AG08395 (cell line): ENCODE results near the gene LRRC39.

Experiments used
- DNase-seq: peaks from one replicate; pipeline ENCODE4 v3.0.0; 2012; ENCODE audit warnings: mixed read lengths, low spot score

The LRRC39 gene

DNA sequence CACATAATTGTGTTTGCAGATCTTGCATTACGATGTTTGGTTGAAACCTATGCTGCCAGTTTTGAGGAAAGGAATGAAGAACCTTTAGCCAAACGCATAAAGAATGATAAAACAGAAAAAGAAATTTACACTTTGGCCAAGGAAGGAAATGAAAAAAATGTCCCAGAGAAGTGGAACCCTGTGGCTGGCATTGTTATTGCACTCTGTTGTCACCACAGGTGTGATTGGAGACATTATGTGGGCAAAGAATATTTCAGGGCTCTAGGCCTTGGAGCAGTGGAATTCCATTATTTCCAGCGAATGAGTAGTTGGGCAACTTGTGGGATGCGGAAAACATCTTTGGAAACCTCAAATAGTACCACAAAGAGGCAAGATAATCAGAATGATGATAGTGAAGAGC, 30.2 kb downstream of the LRRC39 start:
- no peak for DNase-seq

DNA sequence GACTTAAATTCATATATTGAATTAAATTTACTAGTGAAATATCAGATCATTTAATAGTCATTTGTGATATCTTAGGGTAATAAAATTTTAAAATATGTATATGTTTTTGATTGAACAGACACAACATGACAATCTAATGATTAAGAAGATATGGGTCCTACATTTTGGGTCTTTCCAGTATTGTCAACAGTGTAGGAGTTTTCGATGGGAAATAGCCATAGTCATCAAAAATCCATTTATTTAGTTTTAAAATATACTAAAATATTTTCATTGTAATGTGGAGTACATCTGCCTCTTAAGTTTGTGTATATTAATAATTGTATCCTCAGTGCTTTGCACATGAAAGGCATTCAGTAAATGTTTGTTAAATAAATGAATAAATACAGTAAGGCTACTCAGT, 31.1 kb downstream of the LRRC39 start:
- DNase-seq, result no peak

DNA sequence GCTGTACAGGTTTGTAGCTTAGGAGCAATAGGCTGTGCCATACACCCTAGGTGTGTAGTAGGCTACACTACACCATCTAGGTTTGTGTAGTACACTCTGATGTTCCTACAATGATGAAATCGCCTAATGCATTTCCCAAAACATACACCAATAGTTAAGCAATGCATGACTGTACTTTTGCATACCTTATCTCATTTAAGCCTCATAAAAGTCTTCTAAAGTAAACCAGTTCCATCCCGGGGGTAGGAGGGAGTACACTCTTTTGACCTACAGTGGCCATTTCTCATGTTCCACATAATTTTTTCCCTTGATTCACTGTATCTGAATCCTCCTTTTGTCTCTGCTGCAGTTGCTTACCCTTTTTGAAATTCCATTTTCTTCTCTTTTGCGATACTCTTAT, 32.9 kb downstream of the LRRC39 start:
- DNase-seq, result no peak

DNA sequence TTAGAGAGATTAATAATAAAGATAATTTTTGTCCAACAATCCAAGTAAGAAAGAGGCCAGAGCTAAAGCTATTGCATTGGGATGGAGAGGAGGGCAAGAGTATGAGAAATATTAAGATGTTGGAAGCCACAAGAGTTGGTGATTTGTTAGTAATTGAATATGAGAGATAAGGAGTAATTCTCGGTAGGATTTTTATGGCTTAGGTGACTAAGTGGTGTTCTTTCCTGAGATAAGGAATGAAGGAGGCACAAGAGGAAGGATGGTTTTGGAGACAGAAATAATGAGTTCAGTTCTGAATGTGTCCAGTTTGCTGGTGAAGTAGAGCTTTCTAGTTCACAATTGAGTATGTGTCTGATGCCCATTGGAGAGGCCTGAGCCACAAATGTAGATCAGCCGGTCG, 35.7 kb downstream of the LRRC39 start:
- DNase-seq, result no peak

DNA sequence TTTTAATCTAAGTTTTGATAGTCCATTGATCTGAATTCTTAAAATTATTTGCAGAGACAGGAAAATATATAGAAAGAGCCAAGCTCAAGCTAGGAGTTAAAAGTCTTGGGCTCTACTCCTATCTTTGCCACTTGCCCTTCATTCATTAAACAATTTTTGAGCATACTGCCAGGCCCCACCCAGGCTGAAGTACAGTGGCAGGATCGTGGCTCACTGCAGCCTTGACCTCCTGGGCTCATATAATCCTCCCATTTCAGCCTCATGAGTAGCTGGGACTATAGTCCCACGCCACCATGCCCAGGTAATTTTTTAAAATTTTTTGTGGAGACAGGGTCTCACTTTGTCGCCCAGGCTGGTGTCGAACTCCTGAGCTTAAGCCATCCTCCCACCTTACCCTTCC, 36.9 kb downstream of the LRRC39 start:
- DNase-seq, result no peak

DNA sequence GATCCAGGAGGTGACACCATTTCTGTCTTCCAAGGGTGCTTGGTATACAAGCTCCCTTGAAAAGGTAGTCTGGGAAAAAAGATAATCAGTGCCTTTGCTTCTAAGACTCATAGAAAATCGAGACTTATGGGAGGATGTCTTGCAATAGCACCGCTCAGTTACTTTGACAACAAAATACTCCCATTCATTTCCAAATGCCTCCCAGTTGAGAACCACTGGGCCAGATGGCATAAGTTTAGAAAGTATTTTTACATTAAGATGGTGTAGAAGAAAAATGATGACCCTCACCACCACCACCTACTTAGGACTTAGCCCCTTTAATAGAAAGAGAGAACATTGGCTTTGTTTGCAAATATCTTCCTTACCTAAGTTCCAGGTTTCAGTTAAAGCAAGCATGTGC, 40.5 kb downstream of the LRRC39 start:
- DNase-seq, result no peak

DNA sequence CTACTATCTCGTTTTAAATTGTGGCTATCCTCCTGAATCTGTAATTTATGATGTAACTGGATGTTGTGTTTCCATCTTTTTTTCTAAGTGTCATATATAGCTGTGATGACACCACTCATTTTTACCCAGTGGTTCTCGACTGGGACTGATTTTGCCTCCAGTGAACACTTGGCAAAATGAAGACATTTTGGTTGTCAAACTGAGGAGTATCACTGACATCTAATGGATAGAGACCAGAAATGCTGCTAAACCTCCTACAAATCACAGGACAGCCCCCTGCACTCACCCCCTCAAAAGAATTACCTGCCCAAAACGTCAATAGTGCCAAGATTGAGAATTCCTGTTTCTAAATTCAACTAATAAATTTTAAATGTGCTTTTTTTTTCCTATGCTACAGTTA, 43.2 kb downstream of the LRRC39 start:
- no peak for DNase-seq

DNA sequence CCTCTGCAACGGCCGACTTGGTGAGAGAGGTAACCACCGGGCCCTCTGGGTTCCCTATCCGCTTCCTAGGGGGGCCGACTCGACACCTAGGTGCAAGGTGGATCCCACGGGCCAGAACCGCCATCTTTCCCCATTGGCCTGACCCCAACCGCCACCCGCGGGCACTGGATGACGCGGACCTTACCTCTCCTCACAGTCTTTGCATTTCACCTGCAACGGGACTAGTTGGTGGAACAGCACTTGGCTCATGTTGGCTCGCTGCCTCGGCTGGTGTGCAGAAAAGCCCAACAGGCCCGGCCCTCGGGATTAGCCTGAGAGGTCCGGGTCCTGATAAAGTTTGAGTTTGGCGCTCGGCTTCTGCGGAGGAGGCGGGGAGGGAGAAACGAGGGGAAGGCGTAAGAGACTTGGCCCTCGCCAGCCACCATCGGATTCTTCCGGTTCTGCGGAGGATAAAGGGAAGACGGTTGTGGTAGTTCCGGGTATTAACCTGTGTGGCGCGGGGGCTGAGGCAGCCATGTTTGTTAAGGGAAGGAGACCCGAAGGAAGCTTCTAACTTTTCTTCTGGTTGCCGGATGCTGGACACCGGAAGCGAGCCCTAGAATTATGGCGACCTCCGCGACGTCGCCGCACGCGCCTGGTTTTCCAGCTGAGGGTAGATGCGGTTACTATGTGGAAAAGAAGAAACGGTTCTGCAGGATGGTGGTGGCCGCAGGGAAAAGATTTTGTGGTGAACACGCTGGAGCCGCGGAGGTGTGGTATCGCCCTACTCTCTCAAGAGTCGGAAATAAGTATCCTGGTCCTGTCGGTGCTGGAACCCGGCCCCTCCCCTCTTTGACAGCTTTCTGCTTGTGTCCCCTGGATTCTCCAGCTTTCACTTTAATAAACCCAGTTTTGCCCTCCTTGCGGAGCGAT, 45.2 kb downstream of the LRRC39 start, which contains the start of the genes SASS6 and TRMT13:
SASS6 (minus strand) TSS at position 365 of the 912 bp plus-strand sequence; CDS start at position 249, 116 bp downstream.
TRMT13 (plus strand) TSS at position 598 of the 912 bp plus-strand sequence; CDS start at position 604, 6 bp downstream.
- DNase-seq, result peak; percentile 97

DNA sequence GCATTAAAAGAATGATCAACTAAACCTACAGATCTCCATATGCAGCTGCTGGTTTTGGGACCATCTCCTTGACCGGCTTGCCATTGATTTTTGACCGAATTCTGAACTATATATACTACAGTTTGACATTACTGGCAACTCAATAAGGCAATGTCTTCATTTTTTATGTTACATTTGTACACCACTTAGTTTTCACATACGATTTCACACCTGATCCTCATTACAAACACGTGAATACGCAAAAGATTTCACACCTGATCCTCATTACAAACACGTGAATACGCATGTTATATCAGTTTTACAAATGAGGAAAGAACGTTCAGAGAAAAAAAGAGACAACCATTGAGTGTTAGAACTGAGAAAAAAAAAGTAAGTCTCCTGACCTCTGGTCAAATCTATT, 46.4 kb downstream of the LRRC39 start:
- DNase-seq, result no peak

DNA sequence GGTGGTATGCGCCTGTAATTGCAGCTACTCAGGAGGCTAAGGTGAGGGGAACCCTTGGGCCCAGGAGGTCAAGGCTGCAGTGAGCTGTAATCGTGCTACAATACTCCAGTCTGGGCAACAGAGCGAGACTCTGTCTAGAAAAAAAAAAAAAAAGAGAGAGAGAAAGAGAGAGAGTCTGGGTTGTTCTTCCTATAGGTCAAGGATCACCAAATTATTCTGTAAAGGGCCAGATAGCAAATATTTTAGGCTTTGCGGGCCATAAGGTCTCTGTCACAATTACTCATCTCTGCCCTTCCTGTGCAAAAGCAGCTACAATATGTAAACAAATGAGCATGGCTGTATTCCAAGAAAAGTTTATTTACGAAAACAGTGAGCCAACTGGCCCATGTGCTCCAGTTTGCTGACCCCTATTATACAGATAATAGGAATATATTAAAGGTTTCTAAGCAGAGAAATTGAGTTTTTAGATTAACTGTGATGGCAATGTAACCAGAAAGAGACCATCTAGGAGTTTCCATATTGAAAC, 47.4 kb downstream of the LRRC39 start:
- DNase-seq, result no peak

DNA sequence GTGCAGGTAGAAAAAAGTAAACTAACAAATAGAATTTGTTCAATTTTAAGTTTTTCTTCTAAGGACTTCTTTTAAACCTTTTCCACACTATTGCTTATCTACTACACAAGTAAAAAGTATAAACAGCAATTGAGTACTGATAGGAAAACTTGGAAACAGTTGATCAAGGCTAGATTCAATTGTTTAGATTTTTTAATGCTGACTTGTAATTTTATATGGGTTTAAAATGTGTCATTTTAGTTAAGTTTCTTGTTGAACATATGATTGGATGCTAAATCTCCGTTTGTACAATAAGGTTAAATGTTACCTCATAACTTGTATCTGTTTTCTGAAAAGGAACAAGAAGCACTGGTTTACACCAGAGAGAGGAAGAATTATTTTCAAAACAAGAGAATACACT, 50.8 kb downstream of the LRRC39 start:
- no peak for DNase-seq

DNA sequence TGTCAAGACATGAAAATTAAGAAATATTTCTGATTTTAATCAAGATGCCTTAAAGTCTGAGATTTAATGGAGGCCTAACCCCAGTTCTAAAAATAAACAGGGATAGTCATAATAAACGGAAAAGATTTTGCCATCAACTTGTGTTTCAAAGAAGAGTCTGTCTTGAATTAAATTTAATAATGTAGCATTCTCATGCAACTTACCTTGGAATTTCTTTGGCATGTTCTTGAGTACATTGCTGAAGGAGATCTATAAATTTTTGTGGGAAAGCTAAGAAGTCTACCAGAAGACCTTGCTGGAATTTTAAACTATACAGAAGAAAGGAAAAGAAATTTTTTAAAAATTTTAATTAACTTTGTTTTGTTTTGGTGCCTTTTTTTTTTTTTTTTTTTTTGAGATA, 55.9 kb downstream of the LRRC39 start:
- DNase-seq, result peak; percentile 33

DNA sequence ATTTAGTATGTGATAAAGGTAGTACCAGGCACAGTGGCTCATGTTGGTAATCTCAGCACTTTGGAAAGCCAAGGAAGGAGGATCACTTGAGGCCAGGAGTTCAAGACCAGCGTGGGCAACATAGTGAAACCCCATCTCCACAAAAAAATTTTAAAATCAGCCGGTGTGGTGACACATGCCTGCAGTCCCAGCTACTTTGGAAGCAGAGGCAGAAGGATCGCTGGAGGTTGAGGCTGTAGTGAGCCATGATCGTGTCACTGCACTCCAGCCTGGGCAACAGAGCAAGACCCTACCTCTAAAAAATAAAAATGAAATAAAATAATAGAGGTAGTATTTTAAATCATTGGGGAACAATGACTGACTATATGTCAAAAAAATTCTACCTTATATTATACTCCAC, 62.5 kb downstream of the LRRC39 start:
- no peak for DNase-seq

DNA sequence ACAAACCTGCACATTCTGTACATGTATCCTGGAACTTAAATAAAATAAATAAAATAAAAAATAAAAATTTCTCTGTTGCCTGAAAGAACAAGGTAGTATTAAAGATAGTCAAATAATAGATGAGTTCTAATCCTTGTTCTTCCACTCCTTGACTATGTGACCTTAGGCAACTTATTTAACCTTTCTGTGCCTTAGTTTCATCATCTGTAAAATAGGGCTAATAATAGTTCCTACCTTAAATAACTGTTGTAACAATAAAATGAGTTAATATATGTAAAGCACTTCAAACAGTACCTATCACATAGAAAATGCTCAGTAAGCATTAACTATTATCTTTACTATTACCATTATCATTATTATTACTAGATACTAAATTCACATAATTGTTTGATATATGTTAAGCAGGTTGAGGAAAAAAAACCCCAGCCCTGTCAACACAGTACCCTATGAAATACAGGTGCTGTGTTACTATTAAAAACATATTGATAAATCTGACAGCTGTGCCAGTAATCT, 68.4 kb downstream of the LRRC39 start:
- DNase-seq, result no peak

DNA sequence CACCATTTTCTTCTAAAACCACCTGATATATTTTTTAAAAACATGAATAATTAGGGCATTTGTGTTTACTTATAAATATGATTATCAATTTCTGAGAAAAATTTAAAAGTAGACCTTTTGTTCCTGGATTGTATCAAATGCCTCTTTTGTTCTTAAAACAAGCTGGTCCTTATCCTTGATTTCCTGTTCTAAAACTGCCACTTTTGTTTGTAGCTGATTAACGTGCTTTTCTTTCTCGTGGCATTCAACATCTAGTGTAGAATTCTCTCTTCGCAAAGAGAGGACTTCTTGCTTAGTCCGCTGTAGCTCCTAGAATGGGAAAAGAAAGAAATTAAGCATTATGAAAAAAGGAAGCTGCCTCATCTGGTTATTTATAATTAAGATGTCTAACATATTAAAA, 70.4 kb downstream of the LRRC39 start:
- no peak for DNase-seq

DNA sequence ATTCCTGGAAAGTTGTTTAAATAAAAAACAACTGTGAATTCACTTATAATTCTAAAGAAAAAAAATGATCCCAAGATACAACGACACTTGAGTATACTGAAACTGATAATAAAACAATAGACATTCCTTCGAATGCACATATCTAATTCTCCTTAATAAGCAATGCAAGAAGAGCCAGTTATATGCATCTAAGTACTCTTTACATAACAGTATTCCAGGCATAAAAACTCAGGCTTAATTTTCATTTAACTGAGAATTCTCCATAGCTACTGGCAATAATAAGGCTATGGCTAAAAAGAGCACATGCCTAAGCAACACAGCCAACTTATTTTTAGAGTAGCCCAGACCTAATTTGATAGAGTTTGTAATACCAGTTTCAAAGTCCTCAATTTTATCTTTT, 76.5 kb downstream of the LRRC39 start:
- DNase-seq, result no peak

DNA sequence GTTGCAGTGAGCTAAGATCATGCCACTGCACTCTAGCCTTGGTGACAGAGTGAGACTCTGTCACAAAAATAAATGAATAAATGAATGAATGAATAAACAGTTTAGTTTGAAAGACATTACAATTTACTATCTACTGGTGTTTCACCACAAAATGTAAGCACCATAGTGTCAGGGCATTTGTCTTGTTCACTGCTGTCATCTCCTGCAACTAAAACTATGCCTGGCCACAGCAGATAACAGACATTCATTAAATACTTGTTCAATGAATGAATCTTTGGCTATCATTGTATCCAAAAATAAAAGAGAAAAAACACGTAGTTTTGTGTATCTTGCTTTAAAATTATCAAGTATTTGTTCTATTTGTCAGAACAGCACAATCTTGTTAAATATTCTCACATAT, 77.9 kb downstream of the LRRC39 start:
- DNase-seq, result peak; percentile 34
